GM20431 (cell line): ENCODE measurements around the gene ARHGAP18.
"Not testable (repeated sequence)": the region's sequence is repeated elsewhere in the genome, so short reads cannot be mapped to it uniquely, and the experiment has no call there.

Experiments used
- in situ Hi-C: fragments of 300-500 bp; cut with MseI, MboI; formaldehyde crosslinking; loops from one replicate; pipeline ENCODE4 v1.15.0; 2020; ENCODE audit warnings: low sequenced_read_pairs; ENCODE audit not compliant: unreplicated experiment

ARHGAP18 gene

GRCh38 chr6:129599467-129599866 lies 110.5 kb downstream of the ARHGAP18 start:
- in situ Hi-C loops = no loop called here

GRCh38 chr6:129598244-129599187 lies 111.5 kb downstream of the ARHGAP18 start:
- in situ Hi-C loops = no loop called here

- in situ Hi-C loops = no loop called here
Observed at GRCh38 chr6:129597023-129597713, 112.8 kb downstream of the ARHGAP18 start.

- in situ Hi-C loops = no loop called here
Observed at GRCh38 chr6:129596522-129596921, 113.5 kb downstream of the ARHGAP18 start.

GRCh38 chr6:129593233-129593564 lies 116.8 kb downstream of the ARHGAP18 start:
- in situ Hi-C loops = no loop called here

- in situ Hi-C loops = no loop called here
Observed at GRCh38 chr6:129592516-129593232, 117.3 kb downstream of the ARHGAP18 start.

GRCh38 chr6:129590408-129591022 lies 119.5 kb downstream of the ARHGAP18 start:
- in situ Hi-C loops = no loop called here

- in situ Hi-C loops = no loop called here
Observed at GRCh38 chr6:129586815-129587214, 123.2 kb downstream of the ARHGAP18 start.

GRCh38 chr6:129583866-129584265 lies 126.1 kb downstream of the ARHGAP18 start:
- in situ Hi-C loops = no loop called here

- in situ Hi-C loops = no loop called here
Observed at GRCh38 chr6:129578315-129578714, 131.7 kb downstream of the ARHGAP18 start.

GRCh38 chr6:129577691-129578090 lies 132.3 kb downstream of the ARHGAP18 start:
- in situ Hi-C loops = no loop called here

- in situ Hi-C loops = no loop called here
Observed at GRCh38 chr6:129576456-129576855, 133.5 kb downstream of the ARHGAP18 start.

- in situ Hi-C loops = no loop called here
Observed at GRCh38 chr6:129575378-129576118, 134.4 kb downstream of the ARHGAP18 start.

- in situ Hi-C loops = not testable (repeated sequence)
Observed at GRCh38 chr6:129574605-129575004, 135.4 kb downstream of the ARHGAP18 start.

- in situ Hi-C loops = not testable (repeated sequence)
Observed at GRCh38 chr6:129570929-129571328, 139.0 kb downstream of the ARHGAP18 start.

- in situ Hi-C loops = no loop called here
Observed at GRCh38 chr6:129568015-129568414, 142.0 kb downstream of the ARHGAP18 start.

GRCh38 chr6:129567374-129567773 lies 142.6 kb downstream of the ARHGAP18 start:
- in situ Hi-C loops = no loop called here

GRCh38 chr6:129565811-129566210 lies 144.2 kb downstream of the ARHGAP18 start:
- in situ Hi-C loops = no loop called here

- in situ Hi-C loops = no loop called here
Observed at GRCh38 chr6:129565366-129565765, 144.6 kb downstream of the ARHGAP18 start.

GRCh38 chr6:129558248-129558647 lies 151.7 kb downstream of the ARHGAP18 start:
- in situ Hi-C loops = no loop called here
